ENCODE measurements around the gene PHYKPL. TPM values are rescaled to one million over a fixed set of nuclear protein-coding genes. Genes with fewer than 3 reads are reported as not detected.
"Not testable (repeated sequence)": the region's sequence is repeated elsewhere in the genome, so short reads cannot be mapped to it uniquely, and the experiment has no call there.

PHYKPL gene
- polyA plus RNA-seq, 1 donor (not counting 4 experiments of a cell fraction or from before 2014, with no cell fraction given): 38.8 TPM

DNA sequence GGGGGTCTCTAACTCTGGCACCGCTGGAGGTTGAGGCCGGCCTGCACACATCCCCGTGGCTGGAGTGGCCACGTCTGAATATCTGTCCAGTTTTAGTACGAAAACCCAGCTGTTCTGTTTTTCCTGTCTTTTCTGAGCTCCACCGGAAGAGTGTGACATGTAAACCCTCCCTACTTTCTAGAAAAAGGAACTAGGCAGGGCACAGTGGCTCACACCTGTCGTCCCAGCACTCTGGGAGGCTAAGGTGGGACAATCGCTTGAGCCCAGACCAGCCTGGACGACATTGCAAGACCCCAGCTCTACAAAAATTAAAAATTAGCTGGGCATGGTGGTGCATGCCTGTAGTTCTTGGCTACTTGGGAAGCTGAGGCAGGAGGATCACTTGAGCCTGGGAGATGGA lies 8.2 kb upstream of the PHYKPL start:
- no peak overlapping the region for H3K4me3 ChIP-seq (ENCODE audit: control insufficient read depth in 2 of 3, extremely low read depth in 1 of 3, insufficient read depth in 2 of 3, low read depth in 1 of 3, low read length in 3 of 3)
- H3K36me3 ChIP-seq (ENCODE audit: control insufficient read depth in 2 of 2, extremely low read depth in 1 of 2, insufficient read depth in 2 of 2, low read length in 2 of 2): no peaks in the 10 kb centered on the region
- FAIRE-seq (no peak), DNase-seq (ENCODE audit: low read depth, low spot score) (no peak)
- TF ChIP-seq, protein P1, sequence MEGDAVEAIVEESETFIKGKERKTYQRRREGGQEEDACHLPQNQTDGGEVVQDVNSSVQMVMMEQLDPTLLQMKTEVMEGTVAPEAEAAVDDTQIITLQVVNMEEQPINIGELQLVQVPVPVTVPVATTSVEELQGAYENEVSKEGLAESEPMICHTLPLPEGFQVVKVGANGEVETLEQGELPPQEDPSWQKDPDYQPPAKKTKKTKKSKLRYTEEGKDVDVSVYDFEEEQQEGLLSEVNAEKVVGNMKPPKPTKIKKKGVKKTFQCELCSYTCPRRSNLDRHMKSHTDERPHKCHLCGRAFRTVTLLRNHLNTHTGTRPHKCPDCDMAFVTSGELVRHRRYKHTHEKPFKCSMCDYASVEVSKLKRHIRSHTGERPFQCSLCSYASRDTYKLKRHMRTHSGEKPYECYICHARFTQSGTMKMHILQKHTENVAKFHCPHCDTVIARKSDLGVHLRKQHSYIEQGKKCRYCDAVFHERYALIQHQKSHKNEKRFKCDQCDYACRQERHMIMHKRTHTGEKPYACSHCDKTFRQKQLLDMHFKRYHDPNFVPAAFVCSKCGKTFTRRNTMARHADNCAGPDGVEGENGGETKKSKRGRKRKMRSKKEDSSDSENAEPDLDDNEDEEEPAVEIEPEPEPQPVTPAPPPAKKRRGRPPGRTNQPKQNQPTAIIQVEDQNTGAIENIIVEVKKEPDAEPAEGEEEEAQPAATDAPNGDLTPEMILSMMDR (optimal IDR thresholded peaks at IDR 0.05 in 1 of 3, IDR thresholded peaks at IDR 0.05 in 1 of 3, conservative IDR thresholded peaks at IDR 0.05 in 1 of 3; ENCODE audit: extremely low read depth in 1 of 3, insufficient read depth in 2 of 3, low read length in 3 of 3): no peak
- TF ChIP-seq EZH2 (IDR thresholded peaks at IDR 0.05; ENCODE audit: low read length): no peak
- no peak overlapping the region for H2AFZ ChIP-seq (ENCODE audit: control insufficient read depth, low read length)
- H3K4me1 ChIP-seq (ENCODE audit: control insufficient read depth, extremely low read depth, insufficient read depth, low read length): peaks cover 15% of the 10 kb centered on the region
- no peaks in the 10 kb centered on the region for H3K79me2 ChIP-seq (ENCODE audit: control insufficient read depth, insufficient read depth, low read length)
- no peaks in the 10 kb centered on the region for H3K9me1 ChIP-seq (ENCODE audit: control insufficient read depth, extremely low read depth, insufficient read depth, low read length)
- no peak overlapping the region for H3K4me2 ChIP-seq (ENCODE audit: control insufficient read depth, extremely low read depth, insufficient read depth, low read depth, low read length)
- H3K27me3 ChIP-seq (ENCODE audit: control insufficient read depth, extremely low read depth, insufficient read depth, low read length): peaks cover 1% of the 10 kb centered on the region
- H4K20me1 ChIP-seq (ENCODE audit: control insufficient read depth, extremely low read depth, insufficient read depth, low read length): no peaks in the 10 kb centered on the region
- H3K9me3 ChIP-seq (ENCODE audit: control insufficient read depth, low read depth, low read length): no peaks in the 10 kb centered on the region
- no peak overlapping the region for H3K9ac ChIP-seq (ENCODE audit: control insufficient read depth, extremely low read depth, insufficient read depth, low read length)
- dilution Hi-C loops (cut with MboI; ENCODE audit: extremely low pct_ligation_motif_present, low sequenced_read_pairs): no loop called here
- no peak overlapping the region for H3K27ac ChIP-seq (ENCODE audit: control insufficient read depth, insufficient read depth, low read length)

DNA sequence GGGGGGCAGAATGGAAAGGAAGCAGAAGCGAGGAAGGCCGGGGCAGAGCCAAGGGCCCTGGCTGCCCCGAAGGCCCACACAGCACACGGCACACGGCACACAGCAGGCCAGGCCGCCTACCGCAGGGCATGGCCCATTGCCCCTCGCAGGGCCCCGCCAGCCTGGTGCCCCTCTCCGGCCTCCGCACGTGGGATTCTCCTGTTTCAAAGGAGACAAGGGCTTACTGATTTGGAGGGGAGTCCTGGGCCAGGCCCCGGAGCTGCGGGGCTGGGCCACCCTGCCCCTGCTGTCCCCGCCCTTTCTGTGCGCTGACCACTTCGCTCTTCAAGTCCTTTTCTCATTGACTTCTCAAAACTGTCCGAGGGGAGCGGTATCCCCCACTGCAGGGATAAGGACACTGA lies 7.7 kb upstream of the PHYKPL start:
- Histone ChIP-seq H3K27me3 (ENCODE audit: control insufficient read depth, extremely low read depth, insufficient read depth, low read length) (no peaks in the 10 kb centered on the region), H2AFZ (ENCODE audit: control insufficient read depth, low read length) (no peak overlapping the region), H3K9me1 (ENCODE audit: control insufficient read depth, extremely low read depth, insufficient read depth, low read length) (no peaks in the 10 kb centered on the region), H3K4me1 (ENCODE audit: control insufficient read depth, extremely low read depth, insufficient read depth, low read length) (peaks cover 15% of the 10 kb centered on the region), H3K79me2 (ENCODE audit: control insufficient read depth, insufficient read depth, low read length) (no peaks in the 10 kb centered on the region), H3K4me3 (ENCODE audit: control insufficient read depth in 2 of 3, extremely low read depth in 1 of 3, insufficient read depth in 2 of 3, low read depth in 1 of 3, low read length in 3 of 3) (no peak overlapping the region), H3K9ac (ENCODE audit: control insufficient read depth, extremely low read depth, insufficient read depth, low read length) (no peak overlapping the region), H3K4me2 (ENCODE audit: control insufficient read depth, extremely low read depth, insufficient read depth, low read depth, low read length) (no peak overlapping the region), H4K20me1 (ENCODE audit: control insufficient read depth, extremely low read depth, insufficient read depth, low read length) (no peaks in the 10 kb centered on the region), H3K27ac (ENCODE audit: control insufficient read depth, insufficient read depth, low read length) (no peak overlapping the region), H3K9me3 (ENCODE audit: control insufficient read depth, low read depth, low read length) (no peaks in the 10 kb centered on the region), H3K36me3 (ENCODE audit: control insufficient read depth in 2 of 2, extremely low read depth in 1 of 2, insufficient read depth in 2 of 2, low read length in 2 of 2) (no peaks in the 10 kb centered on the region)
- DNase-seq (ENCODE audit: low read depth, low spot score) (no peak), FAIRE-seq (no peak)
- TF ChIP-seq EZH2 (IDR thresholded peaks at IDR 0.05; ENCODE audit: low read length): no peak
- TF ChIP-seq, protein P1 (optimal IDR thresholded peaks at IDR 0.05 in 1 of 3, IDR thresholded peaks at IDR 0.05 in 1 of 3, conservative IDR thresholded peaks at IDR 0.05 in 1 of 3; ENCODE audit: extremely low read depth in 1 of 3, insufficient read depth in 2 of 3, low read length in 3 of 3): no peak
- dilution Hi-C loops (cut with MboI; ENCODE audit: extremely low pct_ligation_motif_present, low sequenced_read_pairs): no loop called here

DNA sequence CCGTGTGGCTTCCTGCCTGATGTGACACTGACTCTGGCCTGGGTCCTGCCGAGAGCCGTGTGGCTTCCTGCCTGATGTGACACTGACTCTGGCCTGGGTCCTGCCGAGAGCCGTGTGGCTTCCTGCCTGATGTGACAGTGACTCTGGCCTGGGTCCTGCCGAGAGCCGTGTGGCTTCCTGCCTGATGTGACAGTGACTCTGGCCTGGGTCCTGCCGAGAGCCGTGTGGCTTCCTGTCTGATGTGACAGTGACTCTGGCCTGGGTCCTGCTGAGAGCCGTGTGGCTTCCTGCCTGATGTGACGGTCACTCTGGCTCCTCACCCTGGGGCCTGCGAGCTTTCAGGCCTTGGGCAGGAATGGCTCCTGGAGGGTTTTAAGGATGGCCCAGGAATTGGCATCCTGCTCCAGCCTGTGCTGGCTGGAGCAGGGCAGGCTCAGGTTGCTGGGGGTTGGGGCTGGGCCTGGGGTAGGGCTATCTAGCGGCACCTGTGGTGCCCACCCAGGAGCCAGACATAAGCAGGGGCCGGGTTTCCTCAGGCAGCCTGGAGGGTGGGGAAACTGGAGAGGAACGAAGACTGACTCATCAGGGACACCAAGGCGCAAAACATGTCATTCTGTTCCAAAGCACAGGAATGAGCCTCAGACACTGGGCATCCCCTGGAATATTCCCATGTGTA lies 7.2 kb upstream of the PHYKPL start:
- FAIRE-seq; H3K27ac ChIP-seq (ENCODE audit: control insufficient read depth, insufficient read depth, low read length); dilution Hi-C loops (cut with MboI; ENCODE audit: extremely low pct_ligation_motif_present, low sequenced_read_pairs): not testable (repeated sequence)

More for the DNA sequence above, 7.2 kb upstream of the PHYKPL start:
- H3K9ac ChIP-seq (ENCODE audit: control insufficient read depth, extremely low read depth, insufficient read depth, low read length); DNase-seq (ENCODE audit: low read depth, low spot score); H3K36me3 ChIP-seq (ENCODE audit: control insufficient read depth in 2 of 2, extremely low read depth in 1 of 2, insufficient read depth in 2 of 2, low read length in 2 of 2); H2AFZ ChIP-seq (ENCODE audit: control insufficient read depth, low read length); H3K79me2 ChIP-seq (ENCODE audit: control insufficient read depth, insufficient read depth, low read length); H3K4me3 ChIP-seq (ENCODE audit: control insufficient read depth in 2 of 3, extremely low read depth in 1 of 3, insufficient read depth in 2 of 3, low read depth in 1 of 3, low read length in 3 of 3); H4K20me1 ChIP-seq (ENCODE audit: control insufficient read depth, extremely low read depth, insufficient read depth, low read length); H3K9me1 ChIP-seq (ENCODE audit: control insufficient read depth, extremely low read depth, insufficient read depth, low read length); H3K27me3 ChIP-seq (ENCODE audit: control insufficient read depth, extremely low read depth, insufficient read depth, low read length); H3K4me2 ChIP-seq (ENCODE audit: control insufficient read depth, extremely low read depth, insufficient read depth, low read depth, low read length); H3K9me3 ChIP-seq (ENCODE audit: control insufficient read depth, low read depth, low read length): not testable (repeated sequence)
- H3K4me1 ChIP-seq (ENCODE audit: control insufficient read depth, extremely low read depth, insufficient read depth, low read length): peaks cover 15% of the 10 kb centered on the region
